ENCODE results near the gene NTRK3.

DNA sequence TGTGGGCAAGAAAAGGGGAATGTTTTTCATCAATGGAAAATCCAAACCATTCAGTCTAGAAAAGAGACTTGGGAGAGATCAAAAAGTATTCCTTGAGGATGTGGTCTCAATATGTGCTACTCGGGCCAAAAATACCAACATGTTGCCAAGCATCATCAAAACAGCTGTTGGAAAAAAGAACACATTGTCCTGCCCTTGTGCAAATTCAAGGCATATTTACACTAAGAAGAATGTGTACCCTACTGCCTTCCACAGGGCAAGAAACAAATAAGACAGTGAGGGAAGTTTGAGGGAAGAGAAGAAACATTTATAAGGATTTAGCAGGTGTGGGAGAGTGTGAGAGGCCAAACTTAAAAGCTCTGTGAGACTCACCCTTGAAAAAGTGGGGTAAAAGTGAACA lies 252.1 kb downstream of the NTRK3 start:
- TF ChIP-seq ZFP3 (CRISPR knock-in tag; IDR thresholded peaks at IDR 0.05), result no peak
- TF ChIP-seq, protein P1, sequence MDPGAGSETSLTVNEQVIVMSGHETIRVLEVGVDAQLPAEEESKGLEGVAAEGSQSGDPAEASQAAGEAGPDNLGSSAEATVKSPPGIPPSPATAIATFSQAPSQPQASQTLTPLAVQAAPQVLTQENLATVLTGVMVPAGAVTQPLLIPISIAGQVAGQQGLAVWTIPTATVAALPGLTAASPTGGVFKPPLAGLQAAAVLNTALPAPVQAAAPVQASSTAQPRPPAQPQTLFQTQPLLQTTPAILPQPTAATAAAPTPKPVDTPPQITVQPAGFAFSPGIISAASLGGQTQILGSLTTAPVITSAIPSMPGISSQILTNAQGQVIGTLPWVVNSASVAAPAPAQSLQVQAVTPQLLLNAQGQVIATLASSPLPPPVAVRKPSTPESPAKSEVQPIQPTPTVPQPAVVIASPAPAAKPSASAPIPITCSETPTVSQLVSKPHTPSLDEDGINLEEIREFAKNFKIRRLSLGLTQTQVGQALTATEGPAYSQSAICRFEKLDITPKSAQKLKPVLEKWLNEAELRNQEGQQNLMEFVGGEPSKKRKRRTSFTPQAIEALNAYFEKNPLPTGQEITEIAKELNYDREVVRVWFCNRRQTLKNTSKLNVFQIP (CRISPR knock-in tag; IDR thresholded peaks at IDR 0.05; ENCODE audit: borderline replicate concordance, low read depth), result no peak

Data from SK-N-SH treated with all-trans-retinoic acid at 6 μM for 48 hours (cell line).